Kidney (tissue), 14 donors: ENCODE measurements around the gene TRIM5. TPM values are rescaled to one million over a fixed set of nuclear protein-coding genes. Genes with fewer than 3 reads are reported as not detected.

Experiments
- DNase-seq, 5 donors: peaks; one replicate each; pipeline ENCODE4 v3.0.0-alpha.2; 2013 to 2020
- FAIRE-seq: peaks from 2 replicates; lab custom pipeline; 2012; peaks lifted over from hg19 to GRCh38; lab: Jason Lieb, UNC
- H3K27ac ChIP-seq, 2 donors: one replicate each; pipeline ENCODE4 v1.7.0; 2013; ENCODE audit warnings: low read depth in 2 of 2, low read length in 2 of 2, inconsistent platforms in 1 of 2
- H3K27me3 ChIP-seq: one replicate; pipeline ENCODE4 v1.7.1; 2013; ENCODE audit warnings: low read length, inconsistent platforms; ENCODE audit not compliant: control insufficient read depth, insufficient read depth
- H3K36me3 ChIP-seq, 3 donors: one replicate each; pipeline versions ENCODE4 v1.7.0 to v1.7.1; 2013; ENCODE audit warnings: low read length in 3 of 3, control low read depth in 1 of 3, inconsistent platforms in 1 of 3; ENCODE audit not compliant: insufficient read depth in 3 of 3, control insufficient read depth in 2 of 3
- H3K4me1 ChIP-seq, 3 donors: one replicate each; pipeline versions ENCODE4 v1.7.0 to v1.7.1; 2013; ENCODE audit warnings: low read length in 3 of 3, inconsistent platforms in 1 of 3, low read depth in 1 of 3; ENCODE audit not compliant: control insufficient read depth in 2 of 3, insufficient read depth in 2 of 3
- H3K4me3 ChIP-seq, 3 donors: one replicate each; pipeline versions ENCODE4 v1.7.0 to v1.8.1; 2013; ENCODE audit warnings: low read length in 3 of 3, control low read depth in 1 of 3, inconsistent platforms in 1 of 3
- H3K9ac ChIP-seq, 3 donors: one replicate each; pipeline versions ENCODE4 v1.7.0 to v1.7.1; 2013; ENCODE audit warnings: low read length in 3 of 3, control low read depth in 1 of 3, inconsistent platforms in 1 of 3
- H3K9me3 ChIP-seq, 3 donors: one replicate each; pipeline versions ENCODE4 v1.7.0 to v1.7.1; 2013; ENCODE audit warnings: low read length in 3 of 3, control low read depth in 1 of 3, inconsistent platforms in 1 of 3; ENCODE audit not compliant: control insufficient read depth in 2 of 3, insufficient read depth in 1 of 3
- CTCF ChIP-seq: IDR thresholded peaks from 3 replicates; pipeline ENCODE4 v1.5.1; 2012; ENCODE audit warnings: mild to moderate bottlenecking, moderate library complexity, borderline replicate concordance; ENCODE audit not compliant: insufficient read depth; ENCODE audit errors: extremely low read depth
- intact Hi-C: fragments of 100-400 bp; cut with DNase I; formaldehyde crosslinking; loops from one replicate; pipeline ENCODE4 v1.11.1; 2022
- polyA plus RNA-seq: library from polyadenylated mRNA; stranded (reverse); fragments of 350-450 nt; fragmentation: Illumina TruSeq; extraction: RNeasy Lipid Tissue Mini Kit (QIAGEN cat#74804); gene quantifications from one replicate; pipeline ENCODE4 v1.2.3, GENCODE V29; 2014; ENCODE audit warnings: low read depth, low replicate concordance; ENCODE audit not compliant: insufficient read depth
- total RNA-seq: library from RNA; stranded (reverse); fragmentation: NEBNext Ultra II Directional; extraction: Animal tissue kit (Norgen Biotek cat#: 25700); gene quantifications from one replicate; pipeline ENCODE4 v1.2.1, GENCODE V29; 2021
- donor health status: control.
- donor health status: control.
- donor health status: control.
- donor health status: control.
- donor health status: control.
- donor health status: DM: yes; HTN: yes; CAD: no.
- donor health status: Normal renal cell carcinoma (clear cell type).

Gene TRIM5
- total and polyA plus RNA-seq, 2 donors from 2014 or later, result 11.2 to 27.7 TPM

- H3K4me3 ChIP-seq, result no peak overlapping the region
- H3K9me3 ChIP-seq, result no peaks in the 10 kb centered on the region
- peaks cover 0 to 14% (median 0%) of the 10 kb centered on the region in 3 donors for H3K36me3 ChIP-seq
- no peak overlapping the region for H3K27ac ChIP-seq
- no peak for FAIRE-seq
- DNase-seq, result no peak
- no peak overlapping the region for H3K9ac ChIP-seq
- no peak for TF ChIP-seq CTCF
- intact Hi-C loops, result no loop called here
- no peaks in the 10 kb centered on the region for H3K4me1 ChIP-seq
- no peaks in the 10 kb centered on the region for H3K27me3 ChIP-seq
Measured at GRCh38 chr11:5679811-5680210, 5.1 kb downstream of the TRIM5 start.

- H3K9me3 ChIP-seq, result no peaks in the 10 kb centered on the region
- no peak overlapping the region for H3K27ac ChIP-seq
- H3K27me3 ChIP-seq, result no peaks in the 10 kb centered on the region
- H3K4me3 ChIP-seq, result no peak overlapping the region
- no peak overlapping the region for H3K9ac ChIP-seq
- intact Hi-C loops, result no loop called here
- no peak for DNase-seq
- no peak for FAIRE-seq
- H3K4me1 ChIP-seq, result no peaks in the 10 kb centered on the region
- TF ChIP-seq CTCF, result no peak
- H3K36me3 ChIP-seq, result peaks cover 2 to 14% (median 2%) of the 10 kb centered on the region in 3 donors
Measured at GRCh38 chr11:5674391-5674790, 10.5 kb downstream of the TRIM5 start.

GRCh38 chr11:5671831-5672230 lies 13.0 kb downstream of the TRIM5 start:
- H3K9me3 ChIP-seq, result no peaks in the 10 kb centered on the region
- no peak for DNase-seq
- no peaks in the 10 kb centered on the region for H3K27me3 ChIP-seq
- no peak overlapping the region for H3K27ac ChIP-seq
- intact Hi-C loops, result no loop called here
- H3K4me1 ChIP-seq, result no peaks in the 10 kb centered on the region
- H3K36me3 ChIP-seq, result peaks cover 4 to 8% (median 5%) of the 10 kb centered on the region in 3 donors
- no peak overlapping the region for H3K4me3 ChIP-seq
- no peak for TF ChIP-seq CTCF
- no peak overlapping the region for H3K9ac ChIP-seq
- FAIRE-seq, result no peak

GRCh38 chr11:5666402-5666793 lies 18.5 kb downstream of the TRIM5 start:
- H3K9ac ChIP-seq, result no peak overlapping the region
- peaks cover 9 to 12% (median 10%) of the 10 kb centered on the region in 3 donors for H3K36me3 ChIP-seq
- H3K9me3 ChIP-seq, result no peaks in the 10 kb centered on the region
- no peak for TF ChIP-seq CTCF
- no peaks in the 10 kb centered on the region for H3K27me3 ChIP-seq
- H3K27ac ChIP-seq, result no peak overlapping the region
- intact Hi-C loops, result no loop called here
- H3K4me1 ChIP-seq, result no peaks in the 10 kb centered on the region
- FAIRE-seq (no peak), DNase-seq (no peak)
- H3K4me3 ChIP-seq, result no peak overlapping the region
